Heart right ventricle (tissue), 16 donors: ENCODE measurements around the gene AAR2. TPM values are rescaled to one million over a fixed set of nuclear protein-coding genes. Genes with fewer than 3 reads are reported as not detected.

ENCODE experiments used
- ATAC-seq, 8 donors: fragments of 200-7000 bp; cut with Tn5 transposase; one replicate each; pipeline ENCODE4 v1.9.1; 2020; ENCODE audit warnings: mild to moderate bottlenecking in 8 of 8, moderate library complexity in 8 of 8, moderate number of reproducible peaks in 1 of 8
- DNase-seq, 2 donors: peaks; one replicate each; pipeline ENCODE4 v3.0.0-alpha.2; 2020
- H3K27ac ChIP-seq, 10 donors: fragments of 200-600 bp; sonication (generic) in 2 of 10; one replicate each; pipeline versions ENCODE4 v1.5.0 to v1.8.0; 2020 to 2022; ENCODE audit warnings: mild to moderate bottlenecking in 3 of 10
- H3K27me3 ChIP-seq, 7 donors: fragments of 200-600 bp; one replicate each; pipeline ENCODE4 v1.8.0; 2021 to 2022; ENCODE audit warnings: mild to moderate bottlenecking in 2 of 7
- H3K36me3 ChIP-seq, 9 donors: fragments of 200-600 bp; sonication (generic) in 1 of 9; one replicate each; pipeline versions ENCODE4 v1.5.0 to v1.8.0; 2020 to 2022; ENCODE audit warnings: mild to moderate bottlenecking in 2 of 9
- H3K4me1 ChIP-seq, 9 donors: fragments of 200-600 bp; sonication (generic) in 1 of 9; one replicate each; pipeline versions ENCODE4 v1.5.0 to v1.8.0; 2020 to 2022; ENCODE audit warnings: mild to moderate bottlenecking in 4 of 9
- H3K4me3 ChIP-seq, 10 donors: fragments of 200-600 bp; sonication (generic) in 2 of 10; one replicate each; pipeline versions ENCODE4 v1.5.0 to v1.8.0; 2020 to 2022; ENCODE audit warnings: mild to moderate bottlenecking in 7 of 10, moderate library complexity in 2 of 10
- H3K9me3 ChIP-seq, 11 donors: fragments of 200-600 bp in 10 of 11; sonication (generic) in 2 of 11; one replicate each; pipeline versions ENCODE4 v1.5.0 to v1.8.0; 2013 to 2022; ENCODE audit warnings: mild to moderate bottlenecking in 2 of 11, control low read depth in 1 of 11, moderate library complexity in 1 of 11
- WGBS, 2 donors: extraction: QIAGEN DNeasy Blood & Tissue Kit; methylation state at CpG; one replicate each; pipeline ENCODE4 v1.1.7; 2013; ENCODE audit warnings: inconsistent platforms in 1 of 2; 5-methylcytosine and 5-hydroxymethylcytosine counted together
- intact Hi-C, 10 donors: fragments of 100-400 bp; cut with DNase I; formaldehyde crosslinking; loops; one replicate each; pipeline versions ENCODE4 v1.11.1 to v1.14.2; 2022
- polyA plus RNA-seq, 2 donors: library from polyadenylated mRNA; stranded (reverse); fragments of 200-250 nt; gene quantifications; one replicate each; pipeline ENCODE4 v1.2.3, GENCODE V29; 2013
- total RNA-seq, 10 donors: library from RNA; stranded (reverse); fragmentation: NEBNext Ultra II Directional in 3 of 10; extraction: Animal tissue kit (Norgen Biotek cat#: 25700) in 3 of 10; gene quantifications; one replicate each; pipeline versions ENCODE4 v1.2.1 to v1.2.4, GENCODE V29; 2021 to 2023
- TF ChIP-seq, protein P1 (sequence below), 9 donors: fragments of 200-600 bp; sonication (generic) in 2 of 9; IDR thresholded peaks; one replicate each; pipeline versions ENCODE4 v1.5.0 to v1.8.0; 2021 to 2022; ENCODE audit warnings: antibody characterized with exemption in 9 of 9, mild to moderate bottlenecking in 5 of 9, moderate library complexity in 1 of 9
- donor health status: Arrhythmogenic right ventricular cardiomyopathy.
- donor health status: ischemic (EF 13 %, LVEDD 7.1; RV severe dilation, severe dysfunction).
- donor health status: healthy with polysubstance abuse.
- donor health status: DM: no; HTN: yes; CAD: no.
- donor health status: DM: no; HTN: no; CAD: no.
- donor health status: ischemic (EF 25% LVEDD 6.9; RV normal size, moderate dysfunction).
- donor health status: ischemic (EF 25% LVEDD 5.7; RV mildly dilated, moderate dysfunction).
- donor health status: healthy.
- donor health status: DM: yes; HTN: yes; CAD: no.
- donor health status: Ischemic cardiomyopathy.
- donor health status: ischemic (EF 35%, LVEDD 5.7; RV mildly dilated, moderate dysfunction).
- donor health status: nonischemic (EF 11% LVEDD 7.7; RV severe dilation, severe dysfunction).
- donor health status: DM: yes; HTN: yes; CAD: no.
- donor health status: PGD.
- donor health status: ischemic (EF 29% LVEDD 5.4; RV normal size, mild dysfunction).
- donor health status: nonischemic (EF 23%, LVEDD 6.1; RV moderate dilation, normal function).

The AAR2 gene
- total and polyA plus RNA-seq, 12 donors, result 7.8 to 22.7 (median 15.2) TPM

DNA sequence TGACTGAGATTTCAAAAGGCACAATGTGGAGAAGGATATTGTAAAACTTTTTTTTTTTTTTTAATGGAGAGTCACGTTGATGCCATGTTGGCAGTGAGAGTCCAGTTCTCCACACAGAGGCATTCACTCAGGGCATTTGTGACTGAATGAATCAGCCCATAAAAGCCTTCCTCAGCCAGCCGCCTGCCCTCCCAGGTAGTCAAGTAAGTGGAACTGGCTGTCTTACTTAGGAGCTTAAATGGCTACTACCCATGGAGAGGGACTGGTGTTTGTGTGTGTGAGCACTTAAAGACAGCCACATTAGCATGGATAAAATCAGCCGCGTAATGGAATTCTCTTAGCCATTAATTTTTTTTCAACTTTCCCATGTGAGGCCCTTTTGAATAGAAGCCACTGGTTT lies 12.6 kb downstream of the AAR2 start:
- Histone ChIP-seq H3K4me1 (no peaks in the 10 kb centered on the region), H3K36me3 (peaks cover 0 to 100% (median 46%) of the 10 kb centered on the region in 9 donors), H3K4me3 (no peak overlapping the region), H3K9me3 (no peaks in the 10 kb centered on the region), H3K27me3 (no peaks in the 10 kb centered on the region), H3K27ac (no peak overlapping the region)
- no peak for DNase-seq
- 85 to 93% methylated on average over 4 of the region's 4 CpGs for WGBS, 2 donors
- intact Hi-C loops, result no loop called here
- ATAC-seq, result no peak
- TF ChIP-seq, protein P1, sequence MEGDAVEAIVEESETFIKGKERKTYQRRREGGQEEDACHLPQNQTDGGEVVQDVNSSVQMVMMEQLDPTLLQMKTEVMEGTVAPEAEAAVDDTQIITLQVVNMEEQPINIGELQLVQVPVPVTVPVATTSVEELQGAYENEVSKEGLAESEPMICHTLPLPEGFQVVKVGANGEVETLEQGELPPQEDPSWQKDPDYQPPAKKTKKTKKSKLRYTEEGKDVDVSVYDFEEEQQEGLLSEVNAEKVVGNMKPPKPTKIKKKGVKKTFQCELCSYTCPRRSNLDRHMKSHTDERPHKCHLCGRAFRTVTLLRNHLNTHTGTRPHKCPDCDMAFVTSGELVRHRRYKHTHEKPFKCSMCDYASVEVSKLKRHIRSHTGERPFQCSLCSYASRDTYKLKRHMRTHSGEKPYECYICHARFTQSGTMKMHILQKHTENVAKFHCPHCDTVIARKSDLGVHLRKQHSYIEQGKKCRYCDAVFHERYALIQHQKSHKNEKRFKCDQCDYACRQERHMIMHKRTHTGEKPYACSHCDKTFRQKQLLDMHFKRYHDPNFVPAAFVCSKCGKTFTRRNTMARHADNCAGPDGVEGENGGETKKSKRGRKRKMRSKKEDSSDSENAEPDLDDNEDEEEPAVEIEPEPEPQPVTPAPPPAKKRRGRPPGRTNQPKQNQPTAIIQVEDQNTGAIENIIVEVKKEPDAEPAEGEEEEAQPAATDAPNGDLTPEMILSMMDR (IDR thresholded peaks at IDR 0.05), result no peak

DNA sequence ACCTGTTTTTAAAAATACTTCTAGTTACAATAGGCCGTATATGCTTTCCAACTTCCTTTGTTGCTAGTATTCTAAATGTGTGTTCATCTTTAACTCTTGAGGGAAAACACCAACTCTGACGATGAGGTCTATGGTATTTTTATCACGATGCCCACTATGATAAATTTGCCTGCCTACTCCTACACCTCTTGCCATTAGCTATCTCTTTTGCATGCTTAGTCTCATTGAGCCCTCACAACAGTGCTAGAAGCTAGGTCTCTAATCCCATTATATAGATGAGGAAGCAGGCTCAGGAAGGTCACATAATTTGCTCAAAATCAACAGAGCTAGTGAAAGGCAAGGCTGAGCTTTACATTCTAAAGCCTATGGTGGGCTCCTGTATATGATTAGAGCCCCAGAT lies 13.2 kb downstream of the AAR2 start:
- H3K36me3 ChIP-seq, result peaks cover 0 to 100% (median 44%) of the 10 kb centered on the region in 9 donors
- WGBS, 2 donors, result 65 to 69% methylated on average over 3 of the region's 3 CpGs
- intact Hi-C loops, result no loop called here

DNA sequence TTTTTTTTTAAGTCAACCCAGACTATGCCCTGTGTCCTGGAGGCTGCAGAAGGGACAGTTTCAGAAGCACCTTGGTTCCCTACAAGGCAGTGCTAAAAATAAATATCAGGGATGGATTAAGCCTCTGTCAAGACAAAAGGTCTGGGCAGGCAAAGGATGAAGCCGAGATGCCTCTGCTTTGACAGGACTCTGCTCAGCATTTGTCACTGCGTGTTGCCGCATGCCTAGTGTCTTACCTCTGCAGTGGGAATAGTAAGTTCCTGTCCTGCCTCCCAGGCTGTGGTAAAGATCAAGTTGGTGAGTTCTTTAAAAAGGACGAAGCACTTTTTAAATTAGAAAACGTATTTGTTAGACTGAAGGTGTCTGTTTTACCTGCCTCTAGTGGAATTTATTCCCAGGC lies 15.1 kb downstream of the AAR2 start:
- H3K4me3 ChIP-seq, result no peak overlapping the region
- intact Hi-C loops, result no loop called here
- peaks cover 0 to 100% (median 34%) of the 10 kb centered on the region in 9 donors for H3K36me3 ChIP-seq
- TF ChIP-seq, protein P1 (IDR thresholded peaks at IDR 0.05), result no peak
- H3K27ac ChIP-seq, result no peak overlapping the region
- H3K9me3 ChIP-seq, result no peaks in the 10 kb centered on the region
- 82 to 87% methylated on average over 5 of the region's 5 CpGs for WGBS, 2 donors
- H3K27me3 ChIP-seq, result no peaks in the 10 kb centered on the region
- ATAC-seq (no peak), DNase-seq (no peak)
- H3K4me1 ChIP-seq, result no peaks in the 10 kb centered on the region

More for the DNA sequence above, 13.2 kb downstream of the AAR2 start:
- H3K27ac ChIP-seq, result no peak overlapping the region
- H3K27me3 ChIP-seq, result no peaks in the 10 kb centered on the region
- H3K9me3 ChIP-seq, result no peaks in the 10 kb centered on the region
- no peaks in the 10 kb centered on the region for H3K4me1 ChIP-seq
- no peak overlapping the region for H3K4me3 ChIP-seq
- TF ChIP-seq, protein P1 (IDR thresholded peaks at IDR 0.05), result no peak
- DNase-seq (no peak), ATAC-seq (no peak)

DNA sequence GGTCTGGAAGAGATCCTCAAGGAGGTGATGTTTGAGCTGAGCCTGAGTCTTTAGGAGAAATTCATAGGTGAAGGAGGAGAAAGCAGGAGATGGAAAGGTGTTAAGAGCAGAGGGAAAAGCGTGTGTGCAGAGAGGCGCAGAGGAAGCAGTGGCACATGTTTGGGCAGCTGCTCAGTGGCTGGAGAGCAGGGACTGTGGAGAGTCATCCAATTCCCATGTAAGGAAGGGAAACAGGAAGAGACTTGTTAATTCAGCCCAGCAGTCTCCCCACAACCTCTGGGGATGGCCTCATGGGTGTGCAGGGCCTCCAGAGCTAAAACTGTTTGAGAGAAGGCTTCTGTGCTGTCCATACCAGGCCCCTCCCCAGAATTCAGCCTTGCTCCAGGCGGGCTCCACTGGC lies 16.2 kb downstream of the AAR2 start:
- 97 to 98% methylated on average over 3 of the region's 3 CpGs for WGBS, 2 donors
- no peak overlapping the region for H3K4me3 ChIP-seq
- intact Hi-C loops, result no loop called here
- no peaks in the 10 kb centered on the region for H3K4me1 ChIP-seq
- ATAC-seq, result no peak
- no peaks in the 10 kb centered on the region for H3K9me3 ChIP-seq
- peaks cover 0 to 100% (median 29%) of the 10 kb centered on the region in 9 donors for H3K36me3 ChIP-seq
- H3K27ac ChIP-seq, result no peak overlapping the region
- no peak for DNase-seq
- H3K27me3 ChIP-seq, result no peaks in the 10 kb centered on the region
- TF ChIP-seq, protein P1 (IDR thresholded peaks at IDR 0.05), result no peak
